ENCODE results near the gene WSCD2. TPM values are rescaled to one million over a fixed set of nuclear protein-coding genes. Genes with fewer than 3 reads are reported as not detected.

Gene WSCD2
- polyA plus RNA-seq, 1 donor (not counting 4 experiments of a cell fraction or from before 2014, with no cell fraction given): not detected

DNA sequence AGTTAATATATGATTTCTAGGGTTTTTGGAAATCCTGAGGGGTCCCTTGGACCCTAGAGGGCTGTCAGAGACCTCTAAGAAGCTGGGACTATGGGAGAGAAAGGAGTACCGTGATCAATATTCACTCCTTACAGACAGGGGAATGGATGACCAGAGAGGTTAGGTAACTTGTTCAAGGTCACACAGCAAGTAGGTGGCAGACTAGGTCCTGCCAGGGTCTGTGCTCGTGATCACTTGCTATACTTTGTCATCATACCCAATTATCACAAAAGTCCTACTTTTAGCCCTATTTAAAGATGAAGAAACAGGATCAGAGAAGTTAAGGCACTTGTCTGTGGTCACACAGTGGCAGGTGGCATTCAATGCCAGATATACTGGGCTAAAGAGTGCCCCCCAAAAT, 42.9 kb downstream of the WSCD2 start:
- Histone ChIP-seq H3K27ac (ENCODE audit: control insufficient read depth, insufficient read depth, low read length) (no peak overlapping the region), H3K79me2 (ENCODE audit: control insufficient read depth, insufficient read depth, low read length) (no peaks in the 10 kb centered on the region), H3K4me3 (ENCODE audit: control insufficient read depth in 2 of 3, extremely low read depth in 1 of 3, insufficient read depth in 2 of 3, low read depth in 1 of 3, low read length in 3 of 3) (no peak overlapping the region), H3K4me2 (ENCODE audit: control insufficient read depth, extremely low read depth, insufficient read depth, low read depth, low read length) (no peak overlapping the region), H3K27me3 (ENCODE audit: control insufficient read depth, extremely low read depth, insufficient read depth, low read length) (no peaks in the 10 kb centered on the region), H3K4me1 (ENCODE audit: control insufficient read depth, extremely low read depth, insufficient read depth, low read length) (no peaks in the 10 kb centered on the region), H4K20me1 (ENCODE audit: control insufficient read depth, extremely low read depth, insufficient read depth, low read length) (no peaks in the 10 kb centered on the region), H2AFZ (ENCODE audit: control insufficient read depth, low read length) (no peak overlapping the region), H3K9me1 (ENCODE audit: control insufficient read depth, extremely low read depth, insufficient read depth, low read length) (no peaks in the 10 kb centered on the region), H3K9me3 (ENCODE audit: control insufficient read depth, low read depth, low read length) (no peaks in the 10 kb centered on the region), H3K9ac (ENCODE audit: control insufficient read depth, extremely low read depth, insufficient read depth, low read length) (no peak overlapping the region), H3K36me3 (ENCODE audit: control insufficient read depth in 2 of 2, extremely low read depth in 1 of 2, insufficient read depth in 2 of 2, low read length in 2 of 2) (no peaks in the 10 kb centered on the region)
- FAIRE-seq (no peak), DNase-seq (ENCODE audit: low read depth, low spot score) (no peak)
- dilution Hi-C loops (cut with MboI; ENCODE audit: extremely low pct_ligation_motif_present, low sequenced_read_pairs): no loop called here
- no peak for TF ChIP-seq CTCF (optimal IDR thresholded peaks at IDR 0.05 in 1 of 3, IDR thresholded peaks at IDR 0.05 in 1 of 3, conservative IDR thresholded peaks at IDR 0.05 in 1 of 3; ENCODE audit: extremely low read depth in 1 of 3, insufficient read depth in 2 of 3, low read length in 3 of 3)
- TF ChIP-seq EZH2 (IDR thresholded peaks at IDR 0.05; ENCODE audit: low read length): no peak

DNA sequence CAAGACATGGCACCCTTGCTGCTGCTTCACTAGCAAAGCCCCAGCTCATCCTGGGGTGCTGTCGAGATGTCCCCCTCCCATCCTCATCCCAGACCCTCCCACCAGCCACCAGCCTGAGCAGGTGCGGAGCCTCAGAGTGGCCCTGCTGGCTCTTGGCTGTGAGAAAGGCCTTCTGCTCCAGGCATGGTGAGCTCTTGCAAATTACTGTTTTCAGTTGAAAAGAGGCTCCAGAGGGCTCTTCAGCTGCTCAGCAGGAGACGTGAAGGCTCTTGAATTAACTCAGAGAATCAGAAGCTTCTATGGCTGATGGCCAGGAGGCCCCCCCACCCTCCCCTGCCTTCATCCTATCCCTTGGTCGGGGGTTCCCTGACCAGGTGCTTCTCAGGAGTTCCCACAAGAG, 44.1 kb downstream of the WSCD2 start:
- H3K4me3 ChIP-seq (ENCODE audit: control insufficient read depth in 2 of 3, extremely low read depth in 1 of 3, insufficient read depth in 2 of 3, low read depth in 1 of 3, low read length in 3 of 3): no peak overlapping the region
- H3K9me3 ChIP-seq (ENCODE audit: control insufficient read depth, low read depth, low read length): no peaks in the 10 kb centered on the region
- no peak for DNase-seq (ENCODE audit: low read depth, low spot score)
- FAIRE-seq: no peak
- no peak overlapping the region for H3K27ac ChIP-seq (ENCODE audit: control insufficient read depth, insufficient read depth, low read length)
- no peaks in the 10 kb centered on the region for H3K4me1 ChIP-seq (ENCODE audit: control insufficient read depth, extremely low read depth, insufficient read depth, low read length)
- no peak overlapping the region for H2AFZ ChIP-seq (ENCODE audit: control insufficient read depth, low read length)
- TF ChIP-seq EZH2 (IDR thresholded peaks at IDR 0.05; ENCODE audit: low read length) (no peak), CTCF (optimal IDR thresholded peaks at IDR 0.05 in 1 of 3, IDR thresholded peaks at IDR 0.05 in 1 of 3, conservative IDR thresholded peaks at IDR 0.05 in 1 of 3; ENCODE audit: extremely low read depth in 1 of 3, insufficient read depth in 2 of 3, low read length in 3 of 3) (no peak)
- H3K9me1 ChIP-seq (ENCODE audit: control insufficient read depth, extremely low read depth, insufficient read depth, low read length): no peaks in the 10 kb centered on the region
- dilution Hi-C loops (cut with MboI; ENCODE audit: extremely low pct_ligation_motif_present, low sequenced_read_pairs): no loop called here
- H3K4me2 ChIP-seq (ENCODE audit: control insufficient read depth, extremely low read depth, insufficient read depth, low read depth, low read length): no peak overlapping the region
- no peak overlapping the region for H3K9ac ChIP-seq (ENCODE audit: control insufficient read depth, extremely low read depth, insufficient read depth, low read length)
- no peaks in the 10 kb centered on the region for H3K27me3 ChIP-seq (ENCODE audit: control insufficient read depth, extremely low read depth, insufficient read depth, low read length)
- H3K36me3 ChIP-seq (ENCODE audit: control insufficient read depth in 2 of 2, extremely low read depth in 1 of 2, insufficient read depth in 2 of 2, low read length in 2 of 2): no peaks in the 10 kb centered on the region
- no peaks in the 10 kb centered on the region for H3K79me2 ChIP-seq (ENCODE audit: control insufficient read depth, insufficient read depth, low read length)
- H4K20me1 ChIP-seq (ENCODE audit: control insufficient read depth, extremely low read depth, insufficient read depth, low read length): no peaks in the 10 kb centered on the region
